Measurements from ENCODE around the gene OR13H1.

Gene OR13H1

GRCh38 chrX:131588995-131589394 is 45.1 kb downstream of the OR13H1 start:
- H3K4me3 ChIP-seq (ENCODE audit: low read depth, low read length) = no peak overlapping the region
- no peak for TF ChIP-seq CTCF (conservative IDR thresholded peaks at IDR 0.05; ENCODE audit: low read depth, low read length)
- no peak for DNase-seq (ENCODE audit: low read depth)

Data from choroid plexus epithelial cell (primary cell).